ENCODE results near the gene PLA2R1.

PLA2R1 gene

DNA sequence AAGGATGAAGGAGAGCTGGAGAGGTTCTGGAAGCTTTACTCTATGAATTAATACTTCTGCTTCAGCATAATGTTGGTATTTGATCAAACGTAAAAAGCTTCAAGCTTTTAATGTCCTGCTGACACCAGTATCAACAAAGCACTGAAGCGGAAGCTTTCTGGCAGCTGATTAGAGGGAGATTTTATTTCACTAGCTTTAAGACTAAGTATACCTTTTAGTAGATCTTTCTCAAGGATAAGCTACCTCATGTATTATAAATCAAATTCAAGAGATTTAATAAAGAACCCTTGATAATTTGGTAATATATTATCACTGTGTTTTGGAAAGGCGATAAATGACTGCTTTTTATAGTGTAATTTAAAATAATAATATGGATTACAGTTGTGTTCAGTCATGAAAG lies 136.4 kb downstream of the PLA2R1 start:
- DNase-seq: peak in 1 of 3 experiments; percentile 51

DNA sequence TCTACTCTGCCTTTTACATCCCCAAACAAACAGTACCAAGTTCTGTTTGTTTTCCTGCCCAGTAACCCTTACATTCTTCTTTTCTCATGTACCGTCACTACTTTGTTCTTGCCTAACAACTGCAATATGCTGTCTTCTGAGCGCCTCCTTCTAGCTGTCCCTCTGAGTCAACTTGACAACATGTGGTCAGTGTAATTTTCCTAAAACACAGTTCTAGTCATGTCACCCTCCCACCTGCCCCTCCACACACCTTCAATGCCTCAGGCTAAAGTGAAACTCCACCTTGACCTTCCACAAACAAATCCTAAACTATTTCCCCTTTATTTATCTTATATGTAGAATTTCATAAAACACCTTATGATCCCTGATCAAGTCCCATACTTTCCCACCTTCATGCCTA lies 139.9 kb downstream of the PLA2R1 start:
- DNase-seq: no peak

DNA sequence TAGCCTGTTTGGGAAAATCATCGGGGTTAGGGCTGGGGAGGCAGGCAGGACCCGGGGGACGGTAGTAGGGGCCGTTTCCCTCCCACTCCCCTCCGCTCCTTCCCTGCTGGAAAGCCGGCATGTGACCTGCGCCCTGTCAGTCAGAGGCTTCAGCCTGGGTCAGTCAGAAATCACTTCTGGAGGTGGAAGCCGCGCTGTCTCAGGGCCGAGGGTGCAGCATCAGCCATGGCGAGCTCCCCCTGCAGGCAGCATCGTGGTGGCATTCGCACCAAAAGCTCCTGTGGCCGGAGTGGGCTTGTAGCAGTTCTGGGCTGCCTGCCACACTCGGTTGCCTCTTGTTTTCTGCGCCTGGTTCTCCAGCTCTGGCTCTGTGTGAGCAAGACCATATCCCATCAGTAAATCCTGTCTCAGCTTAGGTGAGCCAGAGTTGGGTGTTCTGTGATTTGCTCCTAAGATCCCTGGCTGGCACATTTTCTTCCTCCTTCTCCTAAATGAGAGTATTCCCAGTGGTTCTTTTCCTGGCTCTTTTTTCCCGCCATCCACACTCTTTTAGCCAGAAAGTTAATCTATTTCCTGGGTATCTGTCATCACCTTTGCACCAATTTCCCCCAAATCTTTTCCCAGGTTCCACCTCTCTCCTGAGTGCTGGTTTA lies 140.5 kb downstream of the PLA2R1 start:
- peak in 1 of 3 experiments; percentile 4 for DNase-seq

DNA sequence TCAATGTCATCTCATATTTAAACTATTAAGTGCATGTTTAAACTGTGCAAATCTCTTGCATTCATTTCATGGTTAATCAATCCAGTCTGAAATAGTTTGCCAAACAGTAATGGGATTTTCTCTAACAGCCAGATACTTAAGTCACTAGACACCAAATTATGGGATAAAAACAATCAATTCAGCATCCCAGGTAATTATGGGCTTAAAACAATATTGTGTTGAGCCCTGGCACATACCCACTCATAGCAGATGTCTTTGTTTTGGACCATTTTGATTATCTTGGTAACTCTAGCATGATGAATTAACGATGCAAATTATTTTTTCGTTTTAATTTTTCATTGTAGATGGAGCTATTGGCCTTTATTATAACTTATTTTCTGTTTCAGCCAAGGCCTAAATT lies 145.9 kb downstream of the PLA2R1 start:
- DNase-seq: peak in 1 of 3 experiments; percentile 1

DNA sequence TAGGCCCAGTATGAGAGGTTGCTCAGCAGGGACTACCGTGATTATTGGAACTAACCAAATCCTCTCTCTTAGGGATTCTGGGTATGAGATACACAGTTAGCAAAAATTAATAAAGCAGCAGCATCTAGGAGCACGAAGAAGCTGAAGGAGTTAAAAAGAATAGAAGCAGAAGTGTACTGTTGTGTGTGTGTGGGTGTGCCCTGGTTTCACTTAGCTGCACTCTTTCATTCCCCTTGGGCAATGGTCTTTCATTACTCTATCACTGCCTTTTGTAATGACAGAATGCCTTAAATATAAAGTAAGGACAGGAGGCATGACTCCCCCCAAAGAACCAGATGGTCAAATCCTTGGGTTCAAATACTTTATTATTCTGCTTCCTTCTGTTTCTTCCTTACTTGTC lies 148.5 kb downstream of the PLA2R1 start:
- no peak for DNase-seq

DNA sequence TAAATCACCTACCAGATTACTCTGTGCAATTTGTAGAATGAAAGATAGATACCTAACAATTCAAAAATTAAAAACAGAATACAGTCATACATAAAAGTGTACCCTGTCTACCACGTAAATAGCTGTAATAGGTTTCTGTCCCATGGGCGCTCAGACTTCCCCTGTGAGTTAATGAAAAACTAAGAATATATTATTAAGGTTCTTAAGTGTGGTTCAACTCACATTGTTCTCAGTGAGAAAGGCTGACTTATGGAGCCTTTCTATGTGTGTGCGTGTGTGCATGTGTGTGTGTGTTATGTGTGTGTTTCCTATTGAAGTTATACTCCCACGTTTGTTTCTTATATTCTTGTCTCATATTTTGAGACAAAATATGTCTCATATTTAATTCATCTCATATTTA lies 149.8 kb downstream of the PLA2R1 start:
- no peak for DNase-seq

DNA sequence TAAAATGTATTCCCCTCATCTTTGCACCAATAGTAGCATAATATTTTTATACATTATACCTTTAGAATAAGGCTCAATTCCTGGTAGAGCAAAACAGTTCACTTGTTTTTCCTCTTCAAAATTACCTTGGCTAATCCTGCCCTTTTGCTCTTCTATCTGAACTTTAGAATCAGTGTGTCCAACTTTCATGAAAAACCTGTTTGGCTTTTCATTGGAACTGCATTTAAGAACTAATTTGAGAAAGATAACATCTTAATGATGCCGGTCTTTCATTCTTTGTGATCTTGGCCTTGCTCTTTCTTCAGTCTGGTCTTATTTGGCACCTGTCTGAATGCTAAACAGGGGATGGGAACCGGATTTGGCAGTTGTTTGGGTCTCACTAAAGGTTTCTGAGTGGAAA lies 151.5 kb downstream of the PLA2R1 start:
- no peak for DNase-seq

DNA sequence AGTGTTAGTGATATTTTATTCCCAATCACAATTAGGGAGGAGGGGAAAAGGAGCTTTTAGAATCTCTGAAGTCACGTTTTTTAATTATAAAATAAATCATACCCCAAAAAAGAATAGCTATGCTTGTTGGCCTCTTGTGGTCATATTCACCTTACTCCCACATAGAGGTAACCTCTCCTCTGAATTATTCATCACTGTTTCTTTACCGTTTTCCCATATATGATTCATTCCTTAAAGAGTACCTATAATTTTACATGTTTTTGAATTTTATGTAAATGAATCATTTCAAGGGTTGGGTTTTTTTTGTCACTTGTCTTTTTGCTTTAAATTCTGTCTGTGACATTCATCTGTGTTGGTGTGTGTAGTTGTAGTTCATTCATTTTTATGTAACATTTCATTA lies 153.8 kb downstream of the PLA2R1 start:
- DNase-seq: no peak

DNA sequence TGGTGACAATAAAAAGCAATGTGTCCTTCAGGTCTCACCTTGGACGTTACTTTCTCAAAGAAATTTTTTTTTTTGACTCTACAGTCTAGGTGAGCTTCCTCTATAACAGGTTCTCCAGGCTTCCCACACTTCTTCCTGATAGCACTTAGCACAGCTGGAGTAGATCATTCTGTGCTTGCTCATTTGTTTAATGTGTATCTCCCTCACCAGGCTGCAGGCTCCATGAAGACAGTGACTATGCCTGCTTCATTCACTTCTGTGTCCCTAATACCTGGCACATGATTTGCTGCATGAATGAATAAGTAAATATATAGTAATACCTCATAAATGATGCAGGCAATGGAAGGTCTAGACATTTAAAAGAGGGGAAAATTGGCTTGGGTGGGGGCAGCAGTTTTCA lies 154.5 kb downstream of the PLA2R1 start:
- DNase-seq: peak; percentile 3 to 58 (median 3)

DNA sequence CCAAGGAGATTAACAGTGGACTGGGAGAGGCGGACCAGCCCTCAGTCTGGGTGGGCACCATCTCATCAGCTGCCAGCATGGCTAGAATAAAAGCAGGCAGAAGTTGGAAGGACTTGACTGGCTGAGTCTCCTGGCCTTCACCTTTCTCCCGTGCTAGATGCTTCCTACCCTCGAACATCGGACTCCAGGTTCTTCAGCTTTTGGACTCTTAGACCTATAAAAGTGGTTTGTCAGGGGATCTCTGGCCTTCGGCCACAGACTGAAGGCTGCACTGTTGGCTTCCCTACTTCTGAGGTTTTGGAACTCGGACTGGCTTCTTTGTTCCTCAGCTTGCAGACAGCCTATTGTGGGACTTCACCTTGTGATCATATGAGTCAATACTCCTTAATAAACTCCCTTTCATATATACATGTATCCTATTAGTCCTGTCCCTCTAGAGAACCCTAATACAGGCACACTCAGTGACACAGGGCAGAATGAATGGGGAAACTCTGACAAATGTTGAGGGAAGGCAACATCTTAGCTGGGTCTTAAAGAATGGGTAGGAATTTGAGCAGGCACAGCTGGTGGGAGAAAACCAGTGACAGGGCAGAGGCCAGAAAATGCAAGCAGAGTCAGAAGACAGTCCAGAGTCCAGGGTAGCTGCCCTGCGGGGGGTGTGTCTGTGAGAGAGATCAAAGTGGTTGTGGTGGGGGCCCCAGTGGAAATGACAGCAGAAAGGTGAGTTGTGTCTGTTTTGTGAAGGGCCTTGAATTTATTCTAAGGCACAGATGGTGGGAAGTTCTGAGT lies 156.3 kb downstream of the PLA2R1 start:
- DNase-seq: no peak

DNA sequence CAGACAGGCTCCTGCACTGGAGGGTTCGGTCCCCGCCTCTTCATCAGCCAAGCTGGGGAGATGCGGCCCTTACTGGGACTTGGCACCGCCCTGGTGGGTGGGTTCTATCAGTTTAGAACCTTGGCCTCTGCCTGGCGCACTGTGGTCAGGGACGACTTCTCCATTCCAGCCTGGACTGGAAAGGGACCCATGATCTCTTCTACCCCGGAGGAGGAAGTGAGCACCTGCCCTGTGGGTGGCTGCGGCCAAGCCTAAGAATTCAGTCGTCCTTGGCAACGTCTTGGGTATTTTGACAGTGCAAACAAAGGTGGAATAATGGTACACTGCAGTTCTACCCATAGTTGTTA lies 157.5 kb downstream of the PLA2R1 start:
- DNase-seq: no peak

DNA sequence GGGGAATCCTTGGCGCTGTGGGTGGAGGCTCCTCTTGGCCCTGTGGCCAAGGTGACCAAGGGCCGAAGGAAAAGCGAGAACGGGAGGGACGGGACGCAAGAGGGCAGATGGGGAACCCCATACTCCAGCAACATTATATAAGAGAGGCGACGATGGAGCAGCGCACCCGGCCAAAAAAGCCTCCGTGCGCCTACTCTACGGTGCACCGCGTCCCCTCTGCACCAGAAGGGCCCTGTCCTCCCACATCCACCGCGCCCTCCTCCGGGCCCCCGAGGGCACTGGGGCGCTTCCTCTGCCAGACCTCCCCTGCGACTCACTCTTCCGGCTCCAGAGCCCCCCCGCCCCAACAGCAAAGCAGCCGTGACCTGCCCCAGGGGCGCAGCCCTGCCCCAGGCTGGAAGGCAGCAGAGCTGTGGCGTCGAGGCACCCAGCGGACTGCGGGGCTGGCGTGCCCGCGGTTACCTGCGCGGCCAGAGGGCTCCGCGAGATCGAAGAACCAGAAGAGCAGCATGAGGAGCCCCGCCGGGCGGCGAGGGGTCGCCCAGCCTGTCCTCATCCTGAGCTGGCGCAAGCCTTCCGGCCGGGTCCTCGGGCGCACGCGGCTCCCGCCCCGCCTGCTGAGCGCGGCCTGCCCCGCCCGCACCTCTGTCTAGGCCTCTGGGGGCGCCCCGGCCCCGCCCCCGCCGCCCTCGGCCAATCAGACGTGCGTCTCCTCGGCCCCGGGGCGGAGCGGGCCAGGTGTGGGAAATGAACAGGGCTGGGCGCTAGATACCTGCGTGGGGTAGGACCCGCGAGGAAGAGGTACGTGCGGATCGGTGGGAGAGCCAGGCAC lies 158.1 kb downstream of the PLA2R1 start, which contains the start of gene LY75:
LY75 (minus strand) TSS at position 630 of the 832 bp plus-strand sequence.
- DNase-seq: peak; percentile 3 to 23 (median 7)

DNA sequence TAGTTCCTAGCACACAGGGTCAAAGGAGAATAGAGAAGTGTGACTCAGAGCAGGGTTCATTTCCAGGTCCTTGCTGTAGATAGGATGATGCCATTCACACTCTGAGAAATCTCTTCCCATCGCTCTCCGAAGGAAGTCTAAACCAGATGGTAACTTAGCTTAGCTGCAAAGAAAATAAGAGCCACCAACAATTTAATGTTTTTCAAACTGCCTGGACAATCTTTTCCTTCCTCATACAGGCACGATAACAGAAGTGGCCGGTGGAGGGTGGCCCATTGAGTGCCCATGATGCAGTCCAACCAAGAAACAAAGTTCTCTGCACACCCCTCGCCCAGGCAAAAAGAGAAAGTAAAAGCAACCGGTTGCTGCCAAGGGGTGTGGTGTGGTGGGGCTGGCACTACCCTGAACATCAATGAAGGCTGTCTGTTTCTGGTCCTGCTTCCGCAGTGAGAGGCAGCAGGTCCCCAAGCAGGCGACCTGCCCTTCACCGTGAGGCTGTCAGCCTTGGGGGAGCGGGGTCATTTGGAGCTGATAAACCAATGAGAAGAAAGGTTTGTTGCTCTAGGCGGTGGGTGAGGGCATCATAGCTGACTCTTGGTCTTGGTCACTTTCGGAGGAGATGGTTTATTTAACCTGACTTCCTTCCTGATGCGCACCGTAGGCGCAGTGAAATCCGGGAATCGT lies 158.8 kb downstream of the PLA2R1 start:
- DNase-seq: peak in 2 of 3 experiments; percentile 6 to 7

DNA sequence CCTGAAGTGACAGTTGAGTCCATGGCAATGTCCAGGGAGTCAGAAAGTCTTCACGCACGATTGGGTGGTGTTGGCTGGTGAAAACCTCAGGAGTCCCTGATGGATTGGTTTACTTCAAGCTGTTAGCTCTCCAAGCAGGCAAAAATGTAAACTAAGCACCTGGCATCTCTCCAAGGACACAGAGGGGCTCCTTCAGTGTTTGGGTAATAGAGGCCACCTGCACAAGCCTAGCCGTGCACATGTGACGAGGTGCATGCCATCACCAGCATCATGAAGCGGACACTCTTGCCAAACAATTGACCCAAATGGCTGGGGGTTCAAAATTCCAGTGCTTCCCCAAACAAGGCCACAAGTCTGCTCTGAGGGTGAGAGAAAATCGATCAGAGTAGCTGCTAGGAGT lies 159.7 kb downstream of the PLA2R1 start:
- DNase-seq: peak; percentile 5 to 75 (median 25)

DNA sequence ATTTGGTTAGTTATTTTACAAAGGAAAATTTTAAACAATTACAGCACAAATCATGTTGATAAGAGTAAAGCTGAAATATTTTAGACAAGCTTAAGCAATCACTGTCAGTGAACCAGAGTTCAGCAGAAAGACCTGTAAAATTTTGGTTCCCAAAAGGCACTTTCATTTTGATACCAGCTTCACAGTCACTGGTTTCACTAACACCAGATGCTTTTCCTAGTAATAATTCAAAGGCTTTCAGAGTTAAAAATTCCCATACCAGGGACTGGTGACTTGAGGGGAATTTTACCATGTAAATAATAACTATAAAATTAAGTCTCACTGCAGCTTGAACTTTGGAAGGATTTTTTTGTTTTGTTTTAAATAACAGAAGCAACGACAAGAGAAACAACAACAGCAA lies 162.1 kb downstream of the PLA2R1 start:
- DNase-seq: no peak

DNA sequence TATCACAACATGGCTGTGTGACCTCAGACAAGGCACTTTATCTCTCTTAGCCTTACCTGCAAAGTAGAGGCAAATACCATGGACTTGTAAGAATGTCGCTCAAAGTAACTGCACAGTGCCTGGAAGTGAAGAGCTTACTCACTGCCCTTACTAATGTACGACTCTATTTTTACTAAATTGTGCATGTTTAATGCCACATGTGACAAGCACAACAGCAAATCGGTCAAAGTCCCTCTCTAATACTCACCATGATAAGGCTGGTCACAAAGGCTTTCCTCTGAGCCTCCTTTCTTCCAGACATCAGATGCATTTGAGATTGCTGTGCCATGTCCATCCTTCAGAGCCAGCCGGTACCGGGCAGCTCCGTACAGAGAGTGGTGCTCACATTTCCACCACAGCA lies 164.0 kb downstream of the PLA2R1 start:
- DNase-seq: no peak

DNA sequence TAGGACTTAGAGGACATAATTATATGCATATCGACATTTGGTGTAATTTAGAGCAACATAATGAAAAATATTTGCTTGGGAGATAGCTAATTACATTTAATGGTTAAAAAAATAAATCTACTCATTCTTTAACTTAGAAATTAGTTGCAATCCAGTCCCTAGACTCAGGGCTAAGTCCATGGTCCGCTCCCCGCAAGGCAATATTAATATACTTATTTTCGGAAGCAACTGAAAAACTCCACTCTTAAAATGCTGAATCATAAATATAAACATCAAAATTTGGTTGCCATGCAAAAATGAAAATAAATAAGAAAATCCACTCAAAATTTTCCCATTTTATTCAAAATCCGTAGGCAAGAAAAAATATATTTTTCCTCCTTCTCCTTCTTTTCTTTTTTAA lies 164.7 kb downstream of the PLA2R1 start:
- no peak for DNase-seq

DNA sequence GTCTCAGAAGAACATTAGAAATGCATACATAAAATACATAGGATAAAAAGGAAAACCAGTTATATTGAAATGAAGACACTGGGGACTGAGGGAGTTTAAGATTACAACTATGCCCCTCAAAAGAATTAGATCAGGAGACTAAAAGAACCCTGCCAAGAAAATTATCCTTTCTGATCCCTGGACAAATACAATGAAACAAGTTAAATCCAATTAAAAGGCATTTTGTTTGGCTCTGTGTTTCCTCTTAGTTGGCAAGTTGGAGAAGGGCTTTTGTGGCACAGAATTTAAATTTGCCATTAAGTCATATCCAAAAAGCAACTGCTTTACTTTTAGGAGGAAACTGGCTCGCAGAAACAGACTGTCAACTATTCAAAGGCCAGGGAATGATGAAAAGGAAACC lies 165.3 kb downstream of the PLA2R1 start:
- DNase-seq: no peak

DNA sequence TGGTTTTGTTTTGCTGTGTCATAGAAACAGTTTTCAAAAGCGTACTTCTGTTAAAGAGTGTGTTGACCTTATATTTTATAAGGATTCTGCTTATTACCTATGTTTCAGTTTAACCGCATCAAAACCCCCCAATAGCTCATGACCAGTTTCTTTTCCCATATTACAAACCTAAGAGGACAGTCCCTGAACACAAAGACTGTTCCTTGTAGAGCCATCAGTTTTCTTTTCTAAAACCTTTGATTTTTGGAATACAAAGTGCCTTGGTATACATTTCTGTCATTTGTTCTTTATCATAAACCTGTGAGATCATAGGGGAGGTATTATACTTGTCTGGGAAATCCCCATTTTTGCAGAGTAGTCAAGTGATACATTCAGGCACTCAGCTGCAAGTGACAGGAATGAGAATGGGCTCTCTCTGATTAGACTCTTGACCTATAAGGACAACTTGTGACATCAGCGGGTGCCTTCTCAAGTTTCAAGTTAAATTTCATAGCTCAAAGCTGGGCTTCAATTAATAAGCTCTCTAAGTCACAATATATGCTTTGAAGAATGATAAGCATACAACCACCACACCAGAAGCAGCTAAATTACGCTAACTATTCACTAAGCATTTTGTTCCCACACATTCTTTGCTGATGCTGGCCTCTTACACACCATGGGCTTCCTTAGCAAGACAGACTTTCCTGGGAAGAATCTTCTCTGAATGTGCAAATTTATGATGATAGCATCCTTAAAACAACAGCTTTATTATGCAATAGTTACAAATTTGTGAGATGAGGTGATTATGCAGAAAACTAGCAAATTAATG lies 167.0 kb downstream of the PLA2R1 start:
- DNase-seq: peak in 1 of 3 experiments; percentile 16

DNA sequence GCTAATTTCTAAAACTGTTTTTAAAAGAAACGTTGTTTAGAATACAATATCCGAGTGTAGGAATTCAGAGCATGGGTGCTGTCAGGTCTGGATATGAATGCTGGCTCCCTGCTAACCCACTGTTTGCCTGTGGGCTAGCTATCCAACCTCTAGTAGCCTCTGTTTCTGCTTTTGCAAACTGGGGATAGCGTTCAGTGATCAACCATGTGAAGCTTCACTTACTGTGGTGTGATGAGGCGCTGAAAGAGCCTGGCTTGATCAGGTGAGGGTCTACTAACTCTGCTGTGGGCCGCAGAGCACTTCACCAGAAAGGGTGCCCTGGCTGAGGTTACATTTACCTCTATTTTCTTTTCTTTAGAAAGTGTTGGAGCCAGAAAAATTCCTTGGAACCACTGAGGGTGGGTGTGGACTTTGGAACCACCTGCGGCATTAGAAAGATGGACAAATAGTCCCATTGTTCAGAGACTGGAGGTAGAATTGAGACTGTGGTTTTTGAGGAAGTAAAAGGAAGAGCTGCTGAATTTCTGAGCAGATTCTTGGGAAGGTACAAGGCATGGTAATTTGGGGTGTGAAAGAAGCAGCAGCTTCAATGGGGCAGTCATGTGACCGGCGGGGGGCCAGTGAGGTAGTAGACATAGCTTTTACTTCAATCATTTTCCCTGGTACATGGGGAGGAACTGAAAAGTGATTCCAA lies 168.1 kb downstream of the PLA2R1 start:
- DNase-seq: no peak

DNA sequence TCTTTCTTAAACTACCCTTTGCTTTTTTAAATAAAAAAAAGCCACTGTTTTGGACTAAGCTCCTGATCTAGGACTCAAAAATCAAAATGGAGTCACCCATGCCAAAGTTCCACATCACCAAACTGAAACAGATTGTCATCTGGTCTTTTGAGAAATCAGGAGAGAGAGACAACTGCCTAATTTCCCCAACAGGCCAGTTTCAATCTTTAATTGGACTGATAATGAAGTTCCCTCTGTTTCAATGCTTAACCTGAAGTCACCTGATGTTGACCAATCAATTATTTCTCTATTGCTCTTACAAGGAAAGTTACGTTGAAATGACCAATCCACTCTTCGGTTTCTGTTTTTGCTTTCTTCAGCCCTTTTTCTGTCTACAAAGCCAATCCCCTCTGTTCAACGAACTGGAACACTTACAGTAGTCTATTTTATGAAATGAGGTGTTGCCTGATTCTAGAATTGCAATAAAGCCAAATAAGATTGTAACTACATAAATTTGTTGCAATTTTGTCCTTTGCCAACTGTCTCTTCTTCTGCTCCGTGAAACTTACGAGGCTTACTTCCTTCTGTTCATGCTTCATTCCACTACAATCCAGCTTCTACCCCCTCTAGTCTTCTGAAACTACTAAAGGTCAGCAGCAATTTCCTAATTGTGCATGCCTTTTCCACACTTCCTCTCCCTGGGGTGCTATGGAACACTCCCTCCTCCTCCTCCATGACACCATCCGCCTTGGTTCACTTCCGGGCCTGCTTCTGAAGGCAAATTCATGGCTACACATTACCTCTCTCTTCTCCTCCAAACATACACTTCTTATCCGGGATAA lies 169.2 kb downstream of the PLA2R1 start:
- no peak for DNase-seq

All from NCI-H1417 (cell line).